Medulla oblongata (tissue), 1 donor: Measurements from ENCODE around the gene XRN2.
"Not testable (repeated sequence)": the region's sequence is repeated elsewhere in the genome, so short reads cannot be mapped to it uniquely, and the experiment has no call there.

ENCODE experiments used
- DNase-seq: peaks from one replicate; pipeline ENCODE4 v3.0.0-alpha.2; 2015; ENCODE audit errors: extremely low spot score

XRN2 gene

GRCh38 chr20:21423712-21424111 is 120.6 kb downstream of the XRN2 start:
- DNase-seq = not testable (repeated sequence)

- DNase-seq = no peak
Measured at GRCh38 chr20:21424846-21425245, 121.7 kb downstream of the XRN2 start.

- no peak for DNase-seq
Measured at GRCh38 chr20:21430020-21430419, 126.9 kb downstream of the XRN2 start.

- no peak for DNase-seq
Measured at GRCh38 chr20:21432911-21433310, 129.8 kb downstream of the XRN2 start.

- DNase-seq = no peak
Measured at GRCh38 chr20:21433329-21433890, 130.3 kb downstream of the XRN2 start.

GRCh38 chr20:21435576-21435975 is 132.4 kb downstream of the XRN2 start:
- DNase-seq = no peak

GRCh38 chr20:21436205-21436604 is 133.1 kb downstream of the XRN2 start:
- DNase-seq = no peak

GRCh38 chr20:21437248-21437647 is 134.1 kb downstream of the XRN2 start:
- no peak for DNase-seq

- no peak for DNase-seq
Measured at GRCh38 chr20:21437816-21438215, 134.7 kb downstream of the XRN2 start.
